Endothelial cell of umbilical vein (primary cell): ENCODE measurements around the gene JPT2.

Experiments used
- MYC ChIP-seq: IDR thresholded peaks from one replicate; pipeline ENCODE4 v1.6.1; 2011; ENCODE audit warnings: mild to moderate bottlenecking, low read depth, low read length
- POLR2A ChIP-seq: IDR thresholded peaks from 2 replicates; pipeline ENCODE4 v1.6.1; 2012; ENCODE audit warnings: low read depth, mild to moderate bottlenecking, control low read depth, low read length
- TF ChIP-seq, protein P1 (sequence below), 2 donors: IDR thresholded peaks; 1 replicate in 1 of 2; 2 replicates in 1 of 2; pipeline ENCODE4 v1.5.1; 2011; ENCODE audit warnings: low read length in 2 of 2, mild to moderate bottlenecking in 2 of 2, moderate library complexity in 2 of 2, control low read depth in 1 of 2, inconsistent platforms in 1 of 2, low read depth in 1 of 2; ENCODE audit not compliant: insufficient read depth in 1 of 2; ENCODE audit errors: extremely low read depth in 1 of 2

DNA sequence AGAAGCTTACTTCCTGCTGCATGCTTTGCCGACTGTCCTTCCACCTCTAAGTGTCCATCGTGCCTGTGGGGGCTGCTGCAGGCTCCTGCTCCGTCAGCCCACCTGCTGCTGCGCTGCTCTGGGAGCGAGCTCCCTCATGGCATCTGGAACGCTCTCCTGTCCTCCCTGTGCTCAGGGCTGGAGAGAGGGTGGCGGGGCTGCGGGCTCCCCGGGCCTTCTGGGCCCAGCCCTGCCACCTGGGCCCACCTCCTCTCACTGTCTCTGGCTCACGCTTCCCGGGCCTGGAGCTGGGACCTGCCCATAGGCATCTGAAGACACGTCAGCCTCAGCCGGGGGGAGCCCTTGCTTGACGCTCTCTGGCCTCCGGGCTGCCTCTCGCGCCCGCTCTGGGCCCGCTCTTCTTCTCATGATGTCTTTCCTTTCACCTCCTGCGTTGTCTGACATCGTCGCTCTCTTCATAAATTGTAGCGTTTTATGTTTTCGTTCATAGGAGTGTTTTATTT is 66.3 kb downstream of the JPT2 start:
- TF ChIP-seq, protein P1, sequence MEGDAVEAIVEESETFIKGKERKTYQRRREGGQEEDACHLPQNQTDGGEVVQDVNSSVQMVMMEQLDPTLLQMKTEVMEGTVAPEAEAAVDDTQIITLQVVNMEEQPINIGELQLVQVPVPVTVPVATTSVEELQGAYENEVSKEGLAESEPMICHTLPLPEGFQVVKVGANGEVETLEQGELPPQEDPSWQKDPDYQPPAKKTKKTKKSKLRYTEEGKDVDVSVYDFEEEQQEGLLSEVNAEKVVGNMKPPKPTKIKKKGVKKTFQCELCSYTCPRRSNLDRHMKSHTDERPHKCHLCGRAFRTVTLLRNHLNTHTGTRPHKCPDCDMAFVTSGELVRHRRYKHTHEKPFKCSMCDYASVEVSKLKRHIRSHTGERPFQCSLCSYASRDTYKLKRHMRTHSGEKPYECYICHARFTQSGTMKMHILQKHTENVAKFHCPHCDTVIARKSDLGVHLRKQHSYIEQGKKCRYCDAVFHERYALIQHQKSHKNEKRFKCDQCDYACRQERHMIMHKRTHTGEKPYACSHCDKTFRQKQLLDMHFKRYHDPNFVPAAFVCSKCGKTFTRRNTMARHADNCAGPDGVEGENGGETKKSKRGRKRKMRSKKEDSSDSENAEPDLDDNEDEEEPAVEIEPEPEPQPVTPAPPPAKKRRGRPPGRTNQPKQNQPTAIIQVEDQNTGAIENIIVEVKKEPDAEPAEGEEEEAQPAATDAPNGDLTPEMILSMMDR (IDR thresholded peaks at IDR 0.05; ENCODE audit: extremely low read depth in 1 of 2, insufficient read depth in 1 of 2, low read depth in 1 of 2, low read length in 2 of 2): no peak
- TF ChIP-seq MYC (no peak), POLR2A (no peak)
